GM11168 (cell line): ENCODE results near the gene TBC1D22A.

Source experiments
- in situ Hi-C: fragments of 300-500 bp; cut with MboI; formaldehyde crosslinking; loops from one replicate; pipeline ENCODE4 v1.12.0; 2022; ENCODE audit warnings: low sequenced_read_pairs; ENCODE audit not compliant: unreplicated experiment

Gene TBC1D22A

GRCh38 chr22:47173535-47174021, 411.1 kb downstream of the TBC1D22A start:
- in situ Hi-C loops = no loop called here

GRCh38 chr22:47174096-47174495, 411.6 kb downstream of the TBC1D22A start:
- in situ Hi-C loops = no loop called here

GRCh38 chr22:47174671-47175112, 412.2 kb downstream of the TBC1D22A start:
- in situ Hi-C loops = no loop called here

GRCh38 chr22:47175151-47176025, 412.9 kb downstream of the TBC1D22A start:
- in situ Hi-C loops = no loop called here

- in situ Hi-C loops = no loop called here
These were observed 413.6 kb downstream of the TBC1D22A start for GRCh38 chr22:47176026-47176389.

GRCh38 chr22:47176573-47177333, 414.3 kb downstream of the TBC1D22A start:
- in situ Hi-C loops = no loop called here

- in situ Hi-C loops = no loop called here
These were observed 414.9 kb downstream of the TBC1D22A start for GRCh38 chr22:47177334-47177815.

GRCh38 chr22:47178339-47178738, 415.9 kb downstream of the TBC1D22A start:
- in situ Hi-C loops = no loop called here

GRCh38 chr22:47180796-47181195, 418.3 kb downstream of the TBC1D22A start:
- in situ Hi-C loops = no loop called here

GRCh38 chr22:47187176-47187957, 424.9 kb downstream of the TBC1D22A start:
- in situ Hi-C loops = no loop called here

GRCh38 chr22:47188261-47189055, 426.0 kb downstream of the TBC1D22A start:
- in situ Hi-C loops = no loop called here

- in situ Hi-C loops = no loop called here
These were observed 426.8 kb downstream of the TBC1D22A start for GRCh38 chr22:47189056-47189916.

- in situ Hi-C loops = no loop called here
These were observed 428.0 kb downstream of the TBC1D22A start for GRCh38 chr22:47190276-47190956.

GRCh38 chr22:47190957-47191670, 428.7 kb downstream of the TBC1D22A start:
- in situ Hi-C loops = no loop called here

- in situ Hi-C loops = no loop called here
These were observed 429.5 kb downstream of the TBC1D22A start for GRCh38 chr22:47191671-47192650.
